KMS-11 (cell line): ENCODE results near the gene CDK19.
"Not testable (repeated sequence)": the region's sequence is repeated elsewhere in the genome, so short reads cannot be mapped to it uniquely, and the experiment has no call there.

Experiments
- H2AFZ ChIP-seq: fragments of 200-600 bp; sonication (generic); 2 replicates; pipeline ENCODE4 v1.6.1; 2016; ENCODE audit warnings: antibody characterized with exemption, mixed run types, low read depth
- H3K27ac ChIP-seq: fragments of 200-600 bp; sonication (generic); 2 replicates; pipeline ENCODE4 v1.6.1; 2016; ENCODE audit warnings: mild to moderate bottlenecking, mixed run types
- H3K27me3 ChIP-seq: fragments of 200-600 bp; sonication (generic); 2 replicates; pipeline ENCODE4 v1.6.1; 2017; ENCODE audit warnings: mild to moderate bottlenecking, low read depth, mixed run types, moderate library complexity; ENCODE audit not compliant: insufficient read depth
- H3K36me3 ChIP-seq: fragments of 200-600 bp; sonication (generic); 2 replicates; pipeline ENCODE4 v1.6.1; 2017; ENCODE audit warnings: mild to moderate bottlenecking, mixed run types; ENCODE audit not compliant: insufficient read depth
- H3K4me1 ChIP-seq: fragments of 200-600 bp; sonication (generic); 2 replicates; pipeline ENCODE4 v1.6.1; 2016; ENCODE audit warnings: mild to moderate bottlenecking, low read depth, mixed run types; ENCODE audit not compliant: poor library complexity, severe bottlenecking
- H3K4me2 ChIP-seq: fragments of 200-600 bp; sonication (generic); 2 replicates; pipeline ENCODE4 v1.7.0; 2016; ENCODE audit warnings: mild to moderate bottlenecking, mixed run types
- H3K4me3 ChIP-seq: fragments of 200-600 bp; sonication (generic); IDR thresholded peaks from 2 replicates; pipeline ENCODE4 v1.6.1; 2017; ENCODE audit warnings: low read depth, low read length, mixed read lengths; ENCODE audit not compliant: insufficient read depth
- H3K79me2 ChIP-seq: fragments of 200-600 bp; sonication (generic); 2 replicates; pipeline ENCODE4 v1.6.1; 2016; ENCODE audit warnings: low read depth, mixed run types; ENCODE audit not compliant: insufficient read depth
- H3K9ac ChIP-seq: fragments of 200-600 bp; sonication (generic); 2 replicates; pipeline ENCODE4 v1.6.1; 2016; ENCODE audit warnings: mild to moderate bottlenecking, mixed run types
- H4K20me1 ChIP-seq: fragments of 200-600 bp; sonication (generic); 2 replicates; pipeline ENCODE4 v1.6.1; 2016; ENCODE audit warnings: mild to moderate bottlenecking, mixed run types; ENCODE audit not compliant: insufficient read depth
- CTCF ChIP-seq: fragments of 200-600 bp; sonication (generic); conservative IDR thresholded peaks from 2 replicates; pipeline ENCODE4 v1.6.1; 2017; ENCODE audit warnings: low read depth, mild to moderate bottlenecking, antibody characterized with exemption, low read length, moderate library complexity, mixed read lengths

CDK19 gene

GRCh38 chr6:110731898-110732297, 83.4 kb downstream of the CDK19 start:
- Histone ChIP-seq H4K20me1 (no peaks in the 10 kb centered on the region), H3K27ac (no peak overlapping the region), H3K4me3 (no peak overlapping the region), H3K4me1 (no peaks in the 10 kb centered on the region), H2AFZ (no peak overlapping the region), H3K9ac (no peak overlapping the region), H3K79me2 (no peaks in the 10 kb centered on the region), H3K36me3 (no peaks in the 10 kb centered on the region), H3K27me3 (no peaks in the 10 kb centered on the region), H3K4me2 (no peak overlapping the region)
- no peak for TF ChIP-seq CTCF

GRCh38 chr6:110731196-110731595, 84.1 kb downstream of the CDK19 start:
- no peak overlapping the region for H3K4me3 ChIP-seq
- no peaks in the 10 kb centered on the region for H3K4me1 ChIP-seq
- no peak overlapping the region for H3K4me2 ChIP-seq
- H3K9ac ChIP-seq = no peak overlapping the region
- no peak overlapping the region for H2AFZ ChIP-seq
- no peaks in the 10 kb centered on the region for H3K36me3 ChIP-seq
- H3K27ac ChIP-seq = no peak overlapping the region
- H3K27me3 ChIP-seq = no peaks in the 10 kb centered on the region
- no peaks in the 10 kb centered on the region for H4K20me1 ChIP-seq
- no peaks in the 10 kb centered on the region for H3K79me2 ChIP-seq
- TF ChIP-seq CTCF = no peak

- Histone ChIP-seq H3K9ac (no peak overlapping the region), H4K20me1 (no peaks in the 10 kb centered on the region), H2AFZ (no peak overlapping the region), H3K4me2 (no peak overlapping the region), H3K4me3 (no peak overlapping the region), H3K36me3 (no peaks in the 10 kb centered on the region), H3K79me2 (no peaks in the 10 kb centered on the region), H3K27ac (no peak overlapping the region), H3K4me1 (no peaks in the 10 kb centered on the region), H3K27me3 (no peaks in the 10 kb centered on the region)
- TF ChIP-seq CTCF = no peak
Observed at GRCh38 chr6:110728501-110728900, 86.8 kb downstream of the CDK19 start.

- no peaks in the 10 kb centered on the region for H3K27me3 ChIP-seq
- H4K20me1 ChIP-seq = no peaks in the 10 kb centered on the region
- H3K9ac ChIP-seq = no peak overlapping the region
- no peak overlapping the region for H2AFZ ChIP-seq
- H3K79me2 ChIP-seq = no peaks in the 10 kb centered on the region
- no peak for TF ChIP-seq CTCF
- H3K4me2 ChIP-seq = no peak overlapping the region
- H3K36me3 ChIP-seq = no peaks in the 10 kb centered on the region
- H3K4me1 ChIP-seq = no peaks in the 10 kb centered on the region
- H3K4me3 ChIP-seq = no peak overlapping the region
- H3K27ac ChIP-seq = no peak overlapping the region
Observed at GRCh38 chr6:110723017-110723416, 92.3 kb downstream of the CDK19 start.

GRCh38 chr6:110720066-110720465, 95.2 kb downstream of the CDK19 start:
- Histone ChIP-seq H3K27ac (no peak overlapping the region), H3K79me2 (no peaks in the 10 kb centered on the region), H3K4me1 (no peaks in the 10 kb centered on the region), H3K9ac (no peak overlapping the region), H4K20me1 (no peaks in the 10 kb centered on the region), H3K36me3 (no peaks in the 10 kb centered on the region), H3K27me3 (no peaks in the 10 kb centered on the region), H2AFZ (no peak overlapping the region), H3K4me3 (no peak overlapping the region), H3K4me2 (no peak overlapping the region)
- TF ChIP-seq CTCF = no peak

DNA sequence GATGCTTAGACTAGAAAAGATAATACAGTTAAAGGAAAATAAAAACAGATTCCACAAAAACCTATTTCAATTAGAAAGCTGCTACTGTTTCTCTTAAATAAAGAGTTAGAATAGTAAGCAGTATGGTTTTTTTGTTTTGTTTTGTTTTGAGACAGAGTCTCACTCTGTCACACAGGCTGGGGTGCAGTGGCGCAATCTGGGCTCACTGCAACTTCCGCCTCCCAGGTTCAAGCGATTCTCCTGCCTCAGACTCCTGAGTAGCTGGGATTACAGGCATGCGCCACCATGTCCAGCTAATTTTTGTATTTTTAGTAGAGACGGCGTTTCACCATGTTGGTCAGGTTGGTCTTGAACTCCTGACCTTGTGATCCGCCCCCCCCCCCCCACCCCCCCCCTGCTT, 95.7 kb downstream of the CDK19 start:
- not testable (repeated sequence) for H3K36me3 ChIP-seq, H3K9ac ChIP-seq, H3K27ac ChIP-seq, H3K4me1 ChIP-seq, H3K4me2 ChIP-seq, H4K20me1 ChIP-seq, H3K27me3 ChIP-seq, H3K4me3 ChIP-seq, H3K79me2 ChIP-seq, H2AFZ ChIP-seq
